Astrocyte of the spinal cord (primary cell): Measurements from ENCODE around the gene ALDH8A1.

Experiments used
- DNase-seq: peaks from one replicate; pipeline ENCODE4 v3.0.0; 2011; ENCODE audit warnings: low read depth, low spot score
- H3K4me3 ChIP-seq: 2 replicates; pipeline ENCODE4 v1.5.1; 2011; ENCODE audit warnings: low read depth, mild to moderate bottlenecking, low read length, moderate library complexity
- CTCF ChIP-seq: IDR thresholded peaks from 2 replicates; pipeline ENCODE4 v1.5.1; 2012; ENCODE audit warnings: low read depth, mild to moderate bottlenecking, low read length, inconsistent platforms
- in situ Hi-C: cut with HindIII; loops from 2 replicates; pipeline ENCODE4 v1.10.0; 2017; ENCODE audit warnings: low sequenced_read_pairs

The ALDH8A1 gene

DNA sequence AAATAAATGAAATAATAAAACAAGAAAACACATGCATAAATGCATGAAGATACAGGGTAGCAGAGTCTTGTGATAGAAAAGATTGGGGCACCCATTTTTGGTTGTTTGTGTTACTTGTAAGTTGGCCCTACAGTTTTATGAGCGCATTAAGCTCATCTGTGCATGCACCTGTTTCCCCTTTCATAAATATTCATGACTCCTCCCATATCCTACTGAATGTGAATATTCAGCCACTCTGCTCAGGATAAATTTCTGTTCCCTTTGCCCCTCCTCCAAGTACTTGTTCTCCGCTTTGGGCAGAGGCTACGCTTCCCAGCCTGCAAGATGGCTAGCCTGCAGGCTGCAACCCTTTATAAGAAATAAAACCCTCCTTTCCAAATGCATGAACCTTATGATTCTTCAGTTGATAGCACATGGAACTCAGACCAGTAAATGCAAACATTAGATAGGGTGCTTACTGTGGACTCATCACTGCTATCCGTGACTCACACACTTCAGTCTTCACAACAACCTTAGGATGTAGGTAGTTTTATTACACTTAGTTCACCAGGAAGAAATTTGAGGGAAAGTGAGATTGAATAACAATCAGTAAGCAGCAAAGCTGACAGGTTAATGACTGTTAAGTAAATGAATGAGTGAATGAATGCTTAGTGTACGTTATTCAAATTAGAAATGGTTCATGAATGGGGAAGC is 15.0 kb downstream of the ALDH8A1 start:
- in situ Hi-C loops: no loop called here

DNA sequence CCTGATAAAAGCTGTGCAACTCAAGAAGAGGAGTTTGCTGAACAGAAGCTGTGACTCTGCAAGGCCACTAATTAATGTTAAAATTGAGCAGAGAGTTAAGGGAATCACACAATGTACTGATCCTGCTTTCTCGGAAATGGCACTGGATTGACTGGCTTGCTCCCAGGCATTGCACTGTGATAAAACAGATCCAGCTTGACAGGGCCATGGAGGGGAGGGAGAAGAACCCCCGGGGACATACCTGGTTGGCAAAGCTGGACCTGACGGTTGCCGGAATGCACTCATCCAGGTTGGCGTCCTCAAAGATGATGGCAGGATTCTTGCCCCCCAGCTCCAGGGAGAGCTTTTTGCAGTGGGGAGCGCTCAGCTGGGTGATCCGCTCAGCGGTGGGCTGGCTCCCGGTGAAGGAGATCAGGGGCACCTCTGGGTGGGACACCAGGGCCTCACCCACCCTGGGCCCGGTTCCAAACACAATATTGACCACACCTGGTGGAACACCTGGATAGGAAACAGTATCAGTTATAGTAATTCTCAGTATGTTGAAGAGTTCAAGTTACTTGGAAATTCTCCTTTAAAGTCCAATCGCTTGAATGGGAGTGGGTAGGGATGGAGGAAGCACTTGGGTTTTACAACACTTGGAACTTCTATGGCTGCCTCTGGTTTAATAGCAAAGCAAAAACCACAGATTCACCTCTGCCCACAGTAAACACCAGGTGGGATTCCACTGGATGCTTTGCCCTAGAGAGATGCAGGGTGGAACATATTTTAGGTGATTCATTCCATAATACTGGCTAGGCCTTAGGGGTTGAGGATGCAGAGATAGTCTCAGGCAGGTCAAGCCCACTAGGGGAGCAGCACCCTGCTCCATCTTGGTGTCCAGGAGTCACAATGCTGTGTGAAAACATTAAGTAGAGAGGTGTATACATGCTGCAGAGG is 17.1 kb downstream of the ALDH8A1 start:
- in situ Hi-C loops: no loop called here
- H3K4me3 ChIP-seq: no peak overlapping the region
- TF ChIP-seq CTCF: no peak
- no peak for DNase-seq

More for the DNA sequence above, 15.0 kb downstream of the ALDH8A1 start:
- no peak overlapping the region for H3K4me3 ChIP-seq
- TF ChIP-seq CTCF: no peak
- no peak for DNase-seq

GRCh38 chr6:134932098-134932497 is 17.8 kb downstream of the ALDH8A1 start:
- in situ Hi-C loops: no loop called here
- no peak for DNase-seq

GRCh38 chr6:134930463-134930862 is 19.4 kb downstream of the ALDH8A1 start:
- in situ Hi-C loops: no loop called here
- TF ChIP-seq CTCF: no peak
- no peak for DNase-seq
- H3K4me3 ChIP-seq: no peak overlapping the region

More at GRCh38 chr6:134932098-134932497, 17.8 kb downstream of the ALDH8A1 start:
- no peak for TF ChIP-seq CTCF
- H3K4me3 ChIP-seq: no peak overlapping the region

GRCh38 chr6:134928151-134928900 is 21.6 kb downstream of the ALDH8A1 start:
- DNase-seq: no peak
- TF ChIP-seq CTCF: no peak

GRCh38 chr6:134925800-134926199 is 24.1 kb downstream of the ALDH8A1 start:
- H3K4me3 ChIP-seq: no peak overlapping the region
- in situ Hi-C loops: no loop called here
- no peak for DNase-seq
- no peak for TF ChIP-seq CTCF

More at GRCh38 chr6:134928151-134928900, 21.6 kb downstream of the ALDH8A1 start:
- in situ Hi-C loops: no loop called here
- no peak overlapping the region for H3K4me3 ChIP-seq
